Gastroesophageal sphincter (tissue), 2 donors: ENCODE results near the gene ITGB8.

Experiments
- EP300 ChIP-seq: sonication (generic); formaldehyde crosslinking; IDR thresholded peaks from one replicate; pipeline ENCODE4 v1.6.1; 2017; ENCODE audit warnings: antibody characterized with exemption, mild to moderate bottlenecking
- POLR2A ChIP-seq, 2 donors: fragments of 450-650 bp; IDR thresholded peaks; one replicate each; pipeline ENCODE4 v1.6.1; 2017; ENCODE audit warnings: antibody characterized with exemption in 2 of 2, mild to moderate bottlenecking in 2 of 2, moderate library complexity in 1 of 2
- POLR2AphosphoS5 ChIP-seq: sonication (generic); formaldehyde crosslinking; IDR thresholded peaks from one replicate; pipeline ENCODE4 v1.6.1; 2017; ENCODE audit warnings: antibody characterized with exemption

GRCh38 chr7:20359341-20359963, 28.8 kb downstream of the ITGB8 start:
- TF ChIP-seq EP300 (no peak), POLR2A (IDR thresholded peaks at IDR 0.05) (no peak), POLR2AphosphoS5 (no peak)
